ENCODE data around the gene IGFBP2.

DNA sequence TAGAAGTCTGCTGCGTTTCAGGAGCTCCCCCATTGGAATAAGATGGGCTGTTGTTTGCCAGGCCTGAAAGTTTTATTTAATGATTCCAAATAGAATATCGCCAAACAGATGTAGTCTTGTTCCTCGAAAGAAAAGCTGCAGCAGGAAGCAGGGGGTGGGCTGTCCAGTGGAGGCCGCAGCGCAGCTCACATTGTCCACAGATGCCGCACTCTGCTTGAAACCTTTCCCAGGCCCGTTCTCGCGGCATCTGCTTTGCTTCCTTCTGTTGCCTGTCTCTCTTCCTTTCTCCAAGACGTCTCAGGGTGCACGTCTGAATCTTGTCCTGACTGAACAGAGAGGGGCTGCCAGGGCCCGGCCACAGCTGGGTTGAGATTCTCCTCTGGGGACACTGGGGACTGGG is 12.4 kb upstream of the IGFBP2 start:
- TF ChIP-seq ZNF274 (IDR thresholded peaks at IDR 0.05; ENCODE audit: low read depth, low read length) (no peak), YY1 (IDR thresholded peaks at IDR 0.05; ENCODE audit: insufficient read depth, insufficient read length) (no peak)
